Rectal smooth muscle tissue (tissue), 1 donor: ENCODE measurements around the gene LMAN1.

ENCODE experiments used
- H3K27ac ChIP-seq: one replicate; pipeline ENCODE4 v1.7.0; 2013; ENCODE audit warnings: low read depth, low read length, inconsistent platforms
- H3K27me3 ChIP-seq: one replicate; pipeline ENCODE4 v1.7.0; 2013; ENCODE audit warnings: low read length; ENCODE audit not compliant: control insufficient read depth, insufficient read depth
- H3K36me3 ChIP-seq: one replicate; pipeline ENCODE4 v1.7.0; 2013; ENCODE audit warnings: low read length; ENCODE audit not compliant: control insufficient read depth, insufficient read depth
- H3K4me1 ChIP-seq: one replicate; pipeline ENCODE4 v1.7.0; 2013; ENCODE audit warnings: low read length; ENCODE audit not compliant: control insufficient read depth, insufficient read depth
- H3K4me3 ChIP-seq: one replicate; pipeline ENCODE4 v1.7.0; 2013; ENCODE audit warnings: low read length
- H3K9ac ChIP-seq: one replicate; pipeline ENCODE4 v1.7.0; 2013; ENCODE audit warnings: low read length

LMAN1 gene

GRCh38 chr18:59381949-59382348 is 22.9 kb upstream of the LMAN1 start:
- Histone ChIP-seq H3K27me3 (no peaks in the 10 kb centered on the region), H3K4me1 (no peaks in the 10 kb centered on the region), H3K4me3 (no peak overlapping the region), H3K36me3 (no peaks in the 10 kb centered on the region), H3K9ac (no peak overlapping the region), H3K27ac (no peak overlapping the region)

DNA sequence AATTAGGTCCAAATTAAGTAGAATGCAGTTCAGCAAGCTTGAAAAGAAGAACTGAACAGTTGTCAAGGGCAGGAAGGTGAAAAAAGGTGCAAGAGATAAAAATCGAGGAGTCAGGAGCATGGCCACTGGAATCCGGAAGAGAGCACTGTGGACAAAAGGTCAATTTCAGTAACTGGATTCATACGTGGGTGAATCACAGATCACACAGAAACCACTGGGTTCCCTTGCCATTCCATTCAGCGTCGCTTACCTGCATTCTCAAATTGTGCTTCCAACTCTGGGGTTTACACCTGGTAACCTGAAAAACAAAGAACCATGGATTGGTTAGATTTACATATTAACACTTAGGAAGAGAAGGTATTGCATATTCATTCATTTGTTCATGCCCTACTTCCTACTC is 21.6 kb upstream of the LMAN1 start:
- no peaks in the 10 kb centered on the region for H3K4me1 ChIP-seq
- no peaks in the 10 kb centered on the region for H3K36me3 ChIP-seq
- H3K4me3 ChIP-seq: no peak overlapping the region
- no peaks in the 10 kb centered on the region for H3K27me3 ChIP-seq
- no peak overlapping the region for H3K9ac ChIP-seq
- no peak overlapping the region for H3K27ac ChIP-seq

DNA sequence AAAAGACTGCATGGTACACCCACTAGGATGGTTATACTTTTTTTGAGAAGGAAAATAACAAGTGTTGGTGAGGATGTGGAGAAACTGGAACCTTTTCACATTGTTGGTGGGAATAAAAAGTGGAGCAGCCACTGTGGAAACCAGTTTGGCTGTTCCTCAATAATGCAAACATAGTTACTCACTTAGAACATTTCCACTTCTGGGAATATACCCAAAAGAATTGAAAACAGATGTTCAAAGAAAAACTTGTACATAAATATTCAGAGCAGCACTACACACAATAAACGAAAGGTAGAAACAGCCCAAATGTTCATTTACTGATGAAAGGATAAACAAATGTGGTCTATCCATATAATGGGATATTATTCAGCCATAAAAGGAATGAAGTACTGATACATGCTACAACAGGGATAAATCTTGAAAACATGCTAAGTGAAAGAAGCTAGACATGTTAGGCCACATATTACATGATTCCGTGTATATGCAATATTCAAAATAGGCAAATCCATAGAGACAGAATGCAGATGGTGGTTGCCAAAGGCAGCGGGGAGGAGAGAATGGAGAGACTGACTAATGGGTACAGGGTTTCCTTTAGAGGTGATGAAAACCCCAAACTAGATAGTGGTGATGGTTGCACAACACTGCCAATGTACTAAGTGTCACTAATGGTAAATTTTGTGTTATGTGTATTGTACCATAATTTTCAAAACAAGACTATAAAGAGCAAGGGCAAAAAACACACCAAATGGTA is 20.9 kb upstream of the LMAN1 start:
- Histone ChIP-seq H3K27me3 (no peaks in the 10 kb centered on the region), H3K27ac (no peak overlapping the region), H3K36me3 (no peaks in the 10 kb centered on the region), H3K4me3 (no peak overlapping the region), H3K9ac (no peak overlapping the region), H3K4me1 (no peaks in the 10 kb centered on the region)

GRCh38 chr18:59377613-59378337 is 18.7 kb upstream of the LMAN1 start:
- Histone ChIP-seq H3K9ac (no peak overlapping the region), H3K27ac (no peak overlapping the region), H3K4me1 (no peaks in the 10 kb centered on the region), H3K36me3 (no peaks in the 10 kb centered on the region), H3K4me3 (no peak overlapping the region), H3K27me3 (no peaks in the 10 kb centered on the region)

DNA sequence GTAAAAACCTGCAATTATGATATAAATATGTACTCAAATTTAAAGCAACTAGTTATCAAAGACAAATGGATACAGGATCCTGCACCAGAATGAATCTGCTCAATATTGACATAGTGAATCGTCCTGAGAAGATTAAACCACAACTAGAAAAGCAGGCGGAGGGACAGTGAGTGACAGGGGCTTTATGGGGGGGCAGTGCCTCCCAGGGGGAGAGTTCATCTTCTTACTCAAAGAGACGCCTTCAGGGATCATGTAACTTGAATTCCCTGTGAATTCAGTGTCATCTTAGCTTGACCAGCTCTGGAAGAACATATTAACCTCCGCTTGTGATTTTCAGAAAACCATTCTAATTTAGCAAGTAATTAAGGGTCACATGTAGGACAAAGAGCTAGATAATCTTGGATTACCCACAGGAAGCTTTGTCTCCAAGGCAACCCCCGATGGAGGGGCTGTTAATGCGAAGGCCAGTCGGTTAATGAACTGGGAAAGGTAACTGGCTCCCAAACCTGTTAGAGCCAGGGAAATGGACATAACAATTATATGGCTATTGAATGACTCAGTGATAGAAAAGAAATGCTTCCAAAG is 17.4 kb upstream of the LMAN1 start:
- Histone ChIP-seq H3K27me3 (no peaks in the 10 kb centered on the region), H3K27ac (no peak overlapping the region), H3K4me3 (no peak overlapping the region), H3K9ac (no peak overlapping the region), H3K36me3 (no peaks in the 10 kb centered on the region), H3K4me1 (no peaks in the 10 kb centered on the region)

GRCh38 chr18:59374128-59374527 is 15.1 kb upstream of the LMAN1 start:
- no peak overlapping the region for H3K4me3 ChIP-seq
- H3K9ac ChIP-seq: no peak overlapping the region
- H3K27ac ChIP-seq: no peak overlapping the region
- no peaks in the 10 kb centered on the region for H3K4me1 ChIP-seq
- H3K27me3 ChIP-seq: no peaks in the 10 kb centered on the region
- H3K36me3 ChIP-seq: no peaks in the 10 kb centered on the region

- Histone ChIP-seq H3K27me3 (no peaks in the 10 kb centered on the region), H3K36me3 (no peaks in the 10 kb centered on the region), H3K9ac (no peak overlapping the region), H3K4me1 (no peaks in the 10 kb centered on the region), H3K4me3 (no peak overlapping the region), H3K27ac (no peak overlapping the region)
Measured at GRCh38 chr18:59372975-59373374, 13.9 kb upstream of the LMAN1 start.

- Histone ChIP-seq H3K36me3 (peaks cover 1% of the 10 kb centered on the region), H3K4me3 (peak overlapping the region; percentile 81), H3K4me1 (peaks cover 6% of the 10 kb centered on the region), H3K27ac (no peak overlapping the region), H3K9ac (no peak overlapping the region), H3K27me3 (no peaks in the 10 kb centered on the region)
Measured at GRCh38 chr18:59360381-59360780, 1.3 kb upstream of the LMAN1 start.

DNA sequence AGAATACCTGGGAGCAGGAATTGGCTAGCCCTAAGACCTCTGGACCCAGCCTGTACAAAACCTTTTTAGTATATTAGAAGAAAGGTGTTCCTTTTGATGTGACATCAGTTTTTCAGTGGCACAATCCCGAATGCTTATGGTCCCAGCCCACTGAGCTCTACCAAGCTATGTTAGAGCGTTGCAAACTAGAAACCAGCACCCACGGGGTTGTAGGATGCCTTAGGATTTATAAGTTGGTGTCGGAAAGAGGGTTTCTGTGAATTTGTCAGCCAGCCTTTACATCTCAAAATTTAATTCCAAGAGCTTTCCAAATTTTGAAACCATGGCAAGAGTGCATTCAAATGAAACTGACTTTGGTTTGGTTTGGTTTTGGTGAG is 499 bp upstream of the LMAN1 start:
- peak overlapping the region; percentile 81 for H3K4me3 ChIP-seq
- peaks cover 6% of the 10 kb centered on the region for H3K4me1 ChIP-seq
- H3K9ac ChIP-seq: peak overlapping the region; percentile 67
- H3K36me3 ChIP-seq: peaks cover 3% of the 10 kb centered on the region
- no peaks in the 10 kb centered on the region for H3K27me3 ChIP-seq
- no peak overlapping the region for H3K27ac ChIP-seq

- peaks cover 3% of the 10 kb centered on the region for H3K36me3 ChIP-seq
- peak overlapping the region; percentile 47 for H3K9ac ChIP-seq
- peak overlapping the region; percentile 73 for H3K4me3 ChIP-seq
- no peaks in the 10 kb centered on the region for H3K27me3 ChIP-seq
- H3K4me1 ChIP-seq: peaks cover 6% of the 10 kb centered on the region
- H3K27ac ChIP-seq: peak overlapping the region; percentile 86
Measured at GRCh38 chr18:59358414-59358711, 702 bp downstream of the LMAN1 start.

- Histone ChIP-seq H3K4me1 (peaks cover 6% of the 10 kb centered on the region), H3K27me3 (no peaks in the 10 kb centered on the region), H3K36me3 (peaks cover 3% of the 10 kb centered on the region), H3K9ac (no peak overlapping the region), H3K4me3 (peak overlapping the region; percentile 73), H3K27ac (peak overlapping the region; percentile 86)
Measured at GRCh38 chr18:59357928-59358327, 1.1 kb downstream of the LMAN1 start.

DNA sequence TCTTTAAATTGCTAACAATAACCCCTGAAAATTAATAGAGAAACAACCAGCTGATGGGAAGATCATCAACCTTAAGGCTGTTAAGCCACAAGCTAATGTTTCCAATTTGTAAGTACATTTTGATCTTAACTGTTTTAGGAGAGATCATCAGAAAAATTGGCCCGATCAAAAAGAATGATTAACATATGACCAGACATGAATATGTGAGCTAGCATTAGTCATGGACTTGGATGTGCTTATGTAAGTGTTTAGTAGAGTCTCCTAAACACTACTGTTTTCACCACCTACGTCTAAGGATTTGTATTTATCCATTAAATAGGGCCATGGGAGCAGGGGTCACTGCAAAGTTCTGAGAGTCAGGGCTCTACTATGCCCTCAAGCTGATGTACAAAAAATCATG is 4.3 kb downstream of the LMAN1 start:
- no peak overlapping the region for H3K9ac ChIP-seq
- H3K4me1 ChIP-seq: peaks cover 2% of the 10 kb centered on the region
- H3K4me3 ChIP-seq: no peak overlapping the region
- H3K36me3 ChIP-seq: peaks cover 18% of the 10 kb centered on the region
- H3K27ac ChIP-seq: no peak overlapping the region
- H3K27me3 ChIP-seq: no peaks in the 10 kb centered on the region
